NCI-H345 (cell line): Measurements from ENCODE around the gene PAXIP1.

Experiments used
- DNase-seq: peaks from one replicate; lab custom pipeline; 2025; lab: John Stamatoyannopoulos, UW

PAXIP1 gene

DNA sequence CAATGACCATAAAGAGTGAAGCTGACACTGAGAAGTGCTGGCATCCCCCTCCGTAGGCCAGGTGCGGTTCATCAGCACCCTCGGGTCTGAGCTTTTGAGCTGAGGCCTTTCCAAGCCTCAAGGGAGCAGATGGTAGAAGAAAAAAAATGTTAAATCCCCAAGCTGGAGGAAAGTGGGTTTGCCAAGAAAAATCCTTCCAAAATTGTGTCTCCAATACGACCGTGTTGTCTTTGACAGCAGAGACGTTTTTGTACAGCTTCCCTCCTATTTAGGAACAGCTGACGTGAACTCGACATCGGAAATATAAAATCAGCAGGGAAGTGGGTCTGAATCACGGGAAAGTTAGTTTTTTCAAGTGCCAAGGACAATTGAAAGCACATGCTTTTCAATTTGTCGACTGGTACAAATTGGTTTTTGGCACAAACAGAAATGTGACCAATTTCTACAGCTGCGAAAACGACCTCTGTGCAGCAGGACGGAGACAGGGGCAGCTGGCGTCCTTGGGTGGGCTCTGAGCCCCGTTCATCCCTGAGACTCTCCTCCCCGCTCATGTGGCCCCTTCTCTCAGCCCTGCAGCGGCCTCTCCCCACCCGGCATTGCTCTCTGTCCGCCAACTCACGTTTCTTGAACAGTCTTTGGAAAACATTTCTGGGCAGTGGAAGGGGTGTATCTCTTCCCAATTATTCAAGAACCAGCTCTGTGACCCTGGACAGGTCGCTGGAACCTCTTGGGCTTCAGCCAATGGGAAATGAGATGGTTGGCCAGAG, 89.9 kb downstream of the PAXIP1 start:
- DNase-seq, result no peak

DNA sequence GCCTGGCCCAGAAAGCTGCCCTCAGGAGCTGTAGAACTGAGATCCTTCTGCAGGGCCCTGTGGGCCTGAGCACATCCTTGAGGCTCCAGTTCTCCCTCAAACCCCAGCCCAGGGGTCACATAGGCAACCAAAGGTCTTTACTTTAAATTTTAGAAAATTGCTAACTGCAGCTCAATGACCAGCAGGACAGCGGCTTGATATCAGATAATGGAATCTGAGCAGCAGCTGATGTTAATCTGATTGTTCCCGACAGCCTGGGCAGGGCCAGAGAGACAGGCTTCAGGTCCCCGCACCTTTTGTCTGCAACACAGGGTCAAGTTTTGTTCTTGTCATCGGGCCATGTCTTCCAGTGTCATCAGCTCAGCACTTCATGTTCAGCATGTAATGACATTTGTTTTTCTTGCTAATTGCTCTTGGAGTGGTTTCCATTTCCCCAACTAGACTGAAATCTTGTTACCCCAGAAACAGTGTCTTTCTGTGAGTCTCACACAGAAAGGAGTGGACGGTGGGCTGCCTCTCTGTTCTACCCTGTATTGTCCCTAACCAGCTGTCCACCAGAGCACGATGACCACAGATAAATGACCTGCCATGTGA, 91.0 kb downstream of the PAXIP1 start:
- DNase-seq, result no peak

DNA sequence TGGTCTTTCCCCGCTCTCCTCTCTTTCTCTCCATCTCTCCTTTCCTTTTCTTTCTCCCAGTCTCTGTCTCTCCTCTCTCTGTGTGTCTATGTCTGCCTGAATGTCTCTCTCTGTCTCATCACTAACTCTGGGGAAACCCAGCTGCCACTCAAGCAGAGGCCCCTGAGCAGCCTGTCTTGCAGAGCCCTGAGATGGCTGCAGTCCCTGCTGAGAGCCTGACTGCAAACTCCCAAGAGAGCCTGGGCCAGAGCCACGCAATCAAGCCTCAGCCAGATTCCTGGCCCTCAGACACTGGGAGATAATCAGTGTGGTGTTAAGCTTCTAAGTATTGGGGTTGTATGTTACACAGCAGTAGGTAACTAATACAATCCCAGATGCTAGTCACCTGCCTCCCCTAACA, 91.5 kb downstream of the PAXIP1 start:
- no peak for DNase-seq

DNA sequence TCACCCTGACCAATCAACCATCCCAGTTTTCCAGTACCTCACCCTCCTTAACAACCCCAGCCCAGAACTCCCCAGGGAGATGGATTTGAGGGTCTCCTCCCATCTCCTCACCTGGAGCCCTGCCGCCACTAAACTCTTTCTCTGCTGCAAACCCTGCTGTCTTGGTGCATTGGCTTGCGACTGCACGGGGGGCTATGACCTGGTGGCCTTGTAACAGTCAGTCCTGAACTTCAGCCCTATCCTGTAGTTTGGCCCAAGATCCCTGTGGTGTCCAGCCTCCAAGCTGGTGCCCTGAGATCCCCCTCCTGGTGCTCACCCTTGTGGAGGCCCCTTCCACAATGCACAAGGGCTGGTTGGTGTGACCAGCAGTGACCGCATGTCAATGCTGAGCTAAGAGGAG, 91.9 kb downstream of the PAXIP1 start:
- DNase-seq, result no peak

DNA sequence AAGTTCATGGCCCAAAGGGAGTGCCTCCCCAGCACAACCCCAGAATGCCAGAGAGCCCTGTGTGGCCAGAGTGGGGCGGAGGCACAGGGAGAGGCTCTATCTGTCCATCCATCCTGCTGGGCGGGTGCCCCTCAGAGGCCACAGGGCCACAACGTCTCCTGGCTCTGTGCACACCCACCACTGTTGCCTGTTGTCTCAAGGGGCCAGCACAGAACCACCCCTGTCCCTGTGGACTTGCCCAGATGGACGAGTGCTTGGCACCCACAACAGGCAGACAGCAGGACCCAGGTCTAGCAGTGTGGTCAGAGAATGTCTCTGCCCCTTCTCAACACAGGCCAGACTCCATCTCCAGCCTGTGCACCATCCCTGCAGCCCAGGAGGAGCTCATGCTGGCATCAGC, 92.8 kb downstream of the PAXIP1 start:
- no peak for DNase-seq

DNA sequence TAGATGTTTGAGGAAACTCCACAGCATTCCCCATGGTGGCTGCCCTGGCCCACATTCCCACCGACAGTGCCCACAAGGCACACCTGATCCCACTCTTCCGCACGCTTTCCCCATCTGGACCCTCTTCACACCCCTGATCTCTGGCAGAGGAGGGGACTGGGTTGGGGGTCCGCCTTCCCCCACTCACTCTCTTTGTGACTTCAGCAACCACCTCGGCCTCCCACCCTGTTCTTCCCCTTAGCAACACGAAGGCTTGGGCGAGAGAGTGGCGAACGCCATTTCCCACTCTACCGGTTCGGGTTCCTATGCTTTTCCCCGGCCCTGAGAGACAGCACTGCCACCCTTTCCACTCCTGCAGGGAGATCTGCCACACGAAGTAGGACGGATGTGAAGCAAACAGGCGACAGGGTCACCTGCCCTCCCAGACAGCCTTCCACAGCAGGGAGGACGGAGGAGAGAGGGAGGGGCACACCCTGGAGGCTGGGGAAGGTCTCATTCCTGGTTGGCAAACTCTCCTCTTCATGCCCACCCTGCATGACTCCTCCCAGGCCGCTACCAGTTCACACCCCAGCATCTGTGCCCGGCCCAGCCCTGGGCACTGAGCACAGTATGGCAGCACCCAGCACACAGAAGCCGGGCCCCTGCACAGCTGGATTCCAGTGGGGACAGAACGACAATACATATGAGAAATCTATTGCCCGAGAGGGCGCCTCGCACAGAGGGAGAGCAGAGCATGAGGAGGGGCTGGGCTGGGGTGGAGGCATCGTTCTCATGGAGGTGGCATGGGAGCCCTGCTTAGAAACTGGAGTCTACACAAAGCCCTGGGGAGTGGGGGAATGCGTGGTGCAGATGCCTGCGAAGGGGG, 93.5 kb downstream of the PAXIP1 start:
- DNase-seq, result no peak

DNA sequence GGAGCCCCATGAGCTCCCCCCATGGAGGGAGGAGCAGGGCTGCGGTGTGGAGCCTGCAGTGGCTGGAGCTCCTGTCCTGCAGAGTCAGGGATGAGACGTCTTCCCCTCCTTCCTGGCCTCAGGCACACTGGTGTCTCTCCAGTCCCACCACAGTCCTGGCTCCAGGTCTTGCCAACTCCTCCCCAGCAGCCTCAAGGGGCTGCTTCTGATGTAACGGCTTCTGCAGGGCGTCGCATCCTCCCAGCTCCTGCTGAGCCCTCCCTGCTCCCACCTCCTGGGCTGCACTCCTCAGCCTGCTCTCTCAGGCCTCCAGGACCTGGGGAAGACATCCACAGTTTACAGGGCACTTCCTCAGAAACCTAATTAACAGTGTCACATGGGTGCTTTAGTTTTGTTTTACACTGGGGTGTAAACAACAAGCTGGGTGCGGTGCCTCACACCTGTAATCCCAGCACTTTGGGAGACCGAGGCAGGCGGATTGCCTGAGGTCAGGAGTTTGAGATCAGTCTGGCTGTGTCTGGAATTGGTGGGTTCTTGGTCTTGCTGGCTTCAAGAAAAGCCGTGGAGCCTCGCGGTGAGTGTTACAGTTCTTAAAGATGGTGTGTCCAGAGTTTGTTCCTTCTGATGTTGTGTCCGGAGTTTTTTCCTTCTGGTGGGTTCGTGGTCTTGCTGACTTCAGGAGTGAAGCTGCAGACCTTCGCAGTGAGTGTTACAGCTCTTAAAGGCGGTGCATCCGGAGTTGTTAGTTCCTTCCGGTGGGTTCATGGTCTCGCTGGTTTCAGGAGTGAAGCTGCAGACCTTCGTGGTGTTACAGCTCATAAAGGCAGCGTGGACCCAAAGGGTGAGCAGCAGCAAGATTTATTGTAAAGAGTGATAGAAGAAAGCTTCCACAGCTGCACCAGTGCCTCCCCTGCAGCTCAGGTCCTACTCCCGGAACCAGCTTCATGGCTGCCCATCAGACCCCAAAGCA, 95.0 kb downstream of the PAXIP1 start:
- DNase-seq, result no peak

DNA sequence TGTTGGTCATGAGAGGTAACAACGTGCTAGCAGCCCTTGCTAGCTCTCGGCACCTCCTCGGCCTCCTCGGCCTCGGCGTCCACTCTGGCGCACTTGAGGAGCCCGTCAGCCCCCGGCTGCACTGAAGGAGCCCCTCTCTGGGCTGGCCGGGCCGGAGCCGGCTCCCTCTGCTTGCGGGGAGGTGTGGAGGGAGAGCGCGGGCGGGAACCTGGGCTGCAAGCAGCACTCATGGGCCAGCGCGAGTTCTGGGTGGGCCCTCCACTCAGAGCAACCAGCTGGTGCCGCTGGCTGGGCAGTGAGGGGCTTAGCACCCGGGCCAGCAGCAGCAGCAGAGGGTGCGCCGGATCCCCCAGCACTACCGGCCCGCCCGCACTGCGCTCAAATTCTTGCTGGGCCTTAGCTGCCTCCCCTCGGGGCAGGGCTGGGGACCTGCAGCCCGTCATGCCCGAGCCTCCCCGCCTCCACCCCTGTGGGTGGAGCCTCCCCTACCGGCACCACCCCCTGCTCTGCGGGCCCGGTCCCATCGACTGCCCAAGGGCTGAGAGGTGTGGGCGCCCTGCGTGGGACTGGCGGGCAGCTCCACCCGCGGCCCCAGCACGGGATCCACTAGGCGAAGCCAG, 96.1 kb downstream of the PAXIP1 start:
- DNase-seq, result no peak

DNA sequence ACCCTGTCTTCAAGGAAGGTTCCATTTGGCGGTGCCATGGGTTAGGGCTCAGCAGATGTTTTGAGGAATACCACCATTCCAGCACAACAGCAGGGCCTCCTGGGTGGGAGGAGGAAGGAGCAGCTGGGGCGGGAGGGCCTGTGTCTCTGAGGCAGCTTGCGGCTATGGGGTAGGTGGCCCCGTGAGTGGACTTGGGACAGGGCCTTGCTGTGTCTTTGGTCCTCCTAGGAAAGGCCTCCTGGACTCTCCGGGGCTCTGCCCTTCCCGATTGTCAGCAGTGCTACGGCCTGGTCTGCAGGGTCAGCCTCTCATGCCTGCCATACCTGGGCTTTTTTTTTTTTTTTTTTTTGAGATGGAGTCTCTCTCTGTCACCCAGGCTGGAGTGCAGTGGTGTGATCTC, 96.7 kb downstream of the PAXIP1 start:
- DNase-seq, result no peak

DNA sequence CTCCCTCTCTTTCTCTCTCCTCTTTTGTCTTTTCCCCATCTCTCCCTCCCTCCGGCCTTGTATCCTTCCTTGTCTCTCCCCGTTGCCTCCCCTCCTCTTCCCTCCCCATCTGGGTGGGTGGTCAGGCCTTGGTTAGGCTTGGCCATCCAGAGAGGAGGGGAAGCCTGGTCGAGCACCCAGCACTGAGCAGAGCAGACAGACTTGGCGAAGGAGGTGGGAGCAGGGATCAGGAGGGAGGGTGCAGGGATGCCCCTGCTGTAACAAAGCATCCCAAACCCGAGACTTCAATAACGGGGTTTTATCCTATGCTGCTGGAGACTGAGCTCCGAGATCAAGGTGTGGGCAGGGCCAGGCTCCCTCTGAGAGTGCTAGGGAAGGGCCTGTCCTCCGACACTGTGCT, 97.3 kb downstream of the PAXIP1 start:
- no peak for DNase-seq

DNA sequence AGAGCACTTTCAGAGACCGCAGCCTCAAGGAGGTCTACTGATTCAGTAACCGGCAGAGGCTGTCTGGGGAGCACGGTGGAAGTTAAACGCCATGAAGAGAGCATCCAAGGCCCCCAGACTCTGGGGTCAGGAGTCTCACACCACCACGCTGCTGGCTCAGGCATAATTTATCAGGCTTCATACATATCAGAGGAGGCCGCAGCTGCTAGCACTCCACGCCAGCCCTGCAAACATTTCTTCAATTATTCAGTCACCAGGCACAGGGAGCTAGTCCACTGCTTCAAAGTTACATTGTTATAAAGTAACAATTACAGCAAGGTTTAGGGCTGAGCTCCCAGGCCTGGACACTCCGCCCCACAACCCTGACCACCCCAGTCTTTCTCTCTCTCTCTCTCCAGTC, 97.8 kb downstream of the PAXIP1 start:
- no peak for DNase-seq

DNA sequence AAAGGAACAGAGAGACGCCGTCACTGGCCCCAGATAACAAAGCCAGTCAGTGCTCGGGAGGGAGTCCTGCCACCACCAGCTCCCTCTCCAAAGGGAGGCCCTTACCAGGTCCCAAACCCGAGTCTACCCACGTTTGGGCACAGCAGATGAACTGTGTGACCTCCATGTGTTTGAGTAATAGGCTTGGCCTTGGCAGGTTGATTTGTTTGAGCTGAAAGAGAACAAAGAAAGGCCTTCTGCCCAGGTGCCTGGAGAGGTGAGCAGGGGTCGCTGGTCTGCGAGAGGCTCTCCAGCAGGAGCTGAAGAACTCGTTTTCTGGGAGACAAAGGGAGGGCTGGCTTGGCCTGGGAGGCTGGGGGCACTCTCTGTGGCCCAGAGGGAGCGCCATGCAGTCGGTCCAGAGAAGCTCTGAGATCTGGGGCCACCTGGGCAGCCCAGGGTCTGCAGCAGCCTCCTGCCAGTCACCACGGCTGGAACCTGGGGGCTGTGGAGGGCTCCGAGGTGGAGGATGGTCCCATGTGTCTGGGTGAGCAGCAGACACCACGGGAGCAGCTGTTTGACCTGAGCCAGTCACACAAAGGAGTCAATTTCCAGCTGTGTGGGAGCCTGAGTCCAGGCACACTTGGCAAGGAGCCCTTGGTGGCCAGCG, 99.7 kb downstream of the PAXIP1 start:
- DNase-seq, result no peak

DNA sequence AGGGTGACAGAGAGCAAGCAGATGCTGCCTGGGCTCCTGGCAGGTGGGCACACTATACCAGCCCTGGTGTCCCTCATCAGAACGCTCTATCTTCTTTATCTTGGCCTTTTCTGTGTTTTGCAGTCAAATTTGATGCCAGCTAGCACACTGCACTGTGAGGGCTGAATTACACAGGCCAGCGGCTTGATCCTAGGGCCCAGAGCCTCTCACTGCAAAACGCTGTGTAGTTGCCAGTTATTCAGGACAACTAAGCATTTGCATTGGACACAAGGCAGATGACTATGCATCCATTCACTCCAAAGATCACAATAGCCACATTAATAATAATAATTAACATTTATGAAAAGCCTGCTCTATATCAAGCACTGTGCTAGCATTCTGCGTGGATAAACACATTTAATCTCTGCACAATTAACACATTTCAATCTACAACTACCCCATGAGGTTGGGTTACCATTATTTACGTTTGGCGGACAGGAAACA, 100.3 kb downstream of the PAXIP1 start:
- DNase-seq, result no peak

DNA sequence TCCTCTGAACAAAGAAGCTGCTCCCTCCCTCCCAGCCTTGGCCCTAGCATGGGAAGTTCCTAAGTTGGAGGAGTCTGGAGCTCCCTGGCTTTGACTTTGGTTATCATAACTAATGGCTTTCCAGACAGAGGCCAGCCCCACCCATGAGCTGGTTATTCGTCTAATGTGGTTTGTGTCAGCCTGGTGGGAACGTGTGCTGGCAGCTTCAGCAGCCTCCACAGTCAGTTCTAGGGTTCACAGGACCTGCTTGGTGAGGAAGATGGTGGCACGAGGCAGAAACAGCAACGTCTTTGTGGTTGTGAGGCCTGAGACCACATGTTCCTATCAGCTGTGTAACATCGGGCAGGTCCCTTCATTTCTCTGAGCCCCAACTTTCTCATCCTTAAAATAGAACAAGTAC, 103.1 kb downstream of the PAXIP1 start:
- no peak for DNase-seq

DNA sequence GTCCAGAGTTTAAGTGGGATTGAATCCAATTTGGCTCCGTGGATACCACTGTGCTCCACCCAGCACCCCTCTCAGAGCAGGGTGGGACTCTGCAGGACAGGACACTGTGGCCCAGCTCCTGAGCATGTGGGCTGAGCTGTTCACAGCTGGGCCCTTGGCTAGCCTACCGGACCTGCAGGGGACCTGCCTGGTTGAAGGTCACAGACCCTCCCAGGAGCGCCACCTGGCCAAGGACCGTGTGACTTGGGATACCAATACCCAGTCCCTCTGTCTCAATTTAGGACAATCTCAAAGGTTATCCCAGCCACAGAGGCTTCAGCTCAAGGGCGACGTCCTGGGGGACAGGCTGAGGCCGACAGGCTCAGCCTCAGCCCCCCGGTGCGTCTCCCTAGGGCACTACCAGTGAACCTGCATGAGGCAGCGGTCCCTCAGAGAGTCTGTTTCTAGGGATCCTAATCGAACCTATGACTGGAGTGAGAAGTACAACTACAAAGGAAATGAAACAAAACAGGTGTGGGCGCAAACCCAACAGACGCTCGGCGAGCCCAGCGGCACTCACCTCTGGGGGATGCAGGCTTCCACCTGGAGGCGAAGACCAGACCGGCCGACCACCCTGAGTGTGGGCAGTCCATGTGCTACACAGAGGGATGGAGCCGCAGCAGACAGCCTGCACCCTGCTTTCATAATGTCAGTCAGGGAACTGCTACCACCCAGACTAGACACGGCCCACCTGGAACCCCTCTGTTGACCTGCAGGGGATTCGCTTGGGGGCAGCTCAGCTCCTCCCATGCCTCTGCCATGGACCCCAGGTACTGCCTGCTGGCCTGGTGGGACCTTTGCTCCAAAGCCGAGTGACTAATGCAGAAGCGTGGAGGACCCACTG, 103.7 kb downstream of the PAXIP1 start:
- no peak for DNase-seq

DNA sequence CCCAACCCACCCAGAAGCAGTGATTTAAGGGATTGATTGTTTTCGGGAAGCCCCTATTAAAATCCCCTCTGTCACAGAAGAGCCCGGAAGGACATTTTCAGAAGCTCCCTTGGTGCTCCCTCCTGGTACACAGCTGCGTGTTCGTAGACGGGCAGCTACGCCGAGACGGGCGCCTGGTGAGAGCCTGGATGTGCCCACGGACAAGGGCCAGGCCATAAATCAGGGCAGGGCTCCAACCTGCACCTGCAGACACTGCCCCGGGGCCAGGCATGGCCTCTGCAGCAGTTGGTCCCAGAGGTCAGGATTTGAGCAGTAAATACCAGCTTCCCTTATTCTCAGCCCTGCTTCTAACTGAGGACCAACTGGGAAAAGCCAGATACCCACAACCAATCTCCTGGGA, 106.8 kb downstream of the PAXIP1 start:
- DNase-seq, result no peak
